AG04450 (cell line): Measurements from ENCODE around the gene MIER1. TPM values are rescaled to one million over a fixed set of nuclear protein-coding genes. Genes with fewer than 3 reads are reported as not detected.
A peak's percentile ranks its signal among the peaks of the same experiment; 100 is the strongest.
"Not testable (repeated sequence)": the region's sequence is repeated elsewhere in the genome, so short reads cannot be mapped to it uniquely, and the experiment has no call there.

Experiments
- CTCF ChIA-PET: fragments of 300-600, 350-600 bp; formaldehyde crosslinking; extraction: SDS; loops from one replicate; lab custom pipeline; 2022; ENCODE audit warnings: antibody characterized with exemption, inconsistent platforms; lab: Charles Lee
- POLR2A ChIA-PET: fragments of 350-600 bp; formaldehyde crosslinking; extraction: SDS; loops from one replicate; lab custom pipeline; 2021; ENCODE audit warnings: antibody characterized with exemption, inconsistent platforms; lab: Yijun Ruan, JAX
- DNase-seq: peaks from one replicate; pipeline ENCODE4 v3.0.0-alpha.2; 2011; ENCODE audit warnings: low read depth, low spot score
- H3K27ac ChIP-seq: one replicate; pipeline ENCODE4 v1.5.1; 2012; ENCODE audit warnings: low read depth, low read length, control low read depth
- H3K27me3 ChIP-seq: one replicate; pipeline ENCODE4 v1.6.0; 2012; ENCODE audit warnings: low read length; ENCODE audit not compliant: control insufficient read depth, insufficient read depth
- H3K4me3 ChIP-seq: 2 replicates; pipeline ENCODE4 v1.5.1; 2011; ENCODE audit warnings: mild to moderate bottlenecking, low read depth, low read length, control low read depth
- H3K9me3 ChIP-seq: 2 replicates; pipeline ENCODE4 v1.5.1; 2012; ENCODE audit warnings: low read length; ENCODE audit not compliant: control insufficient read depth, insufficient read depth
- CTCF ChIP-seq: IDR thresholded peaks from 2 replicates; pipeline ENCODE4 v1.5.1; 2011; ENCODE audit warnings: low read depth, low read length, control low read depth, inconsistent platforms
- polyA plus RNA-seq: library from polyadenylated mRNA; depleted of rRNA; stranded (reverse); fragments of >200 nt; gene quantifications from 2 replicates; pipeline ENCODE4 v1.2.3, GENCODE V29; 2011

The MIER1 gene
- polyA plus RNA-seq, 1 experiment: 23.6 TPM

- TF ChIP-seq CTCF: no peak
- no peak overlapping the region for H3K27ac ChIP-seq
- ChIA-PET CTCF (interaction anchor here (1.0 kb wide), 1 partner anchor 30 kb away, joined by 3 read pairs; no protein-coding TSS in a partner anchor), POLR2A (interaction anchor here (0.6 kb wide), 1 partner anchor 17 kb away, joined by 3 read pairs; no protein-coding TSS in a partner anchor)
- no peaks in the 10 kb centered on the region for H3K27me3 ChIP-seq
- H3K4me3 ChIP-seq: no peak overlapping the region
- no peaks in the 10 kb centered on the region for H3K9me3 ChIP-seq
- DNase-seq: peak; percentile 48
Measured at GRCh38 chr1:66951513-66951912, 26.7 kb downstream of the MIER1 start.

DNA sequence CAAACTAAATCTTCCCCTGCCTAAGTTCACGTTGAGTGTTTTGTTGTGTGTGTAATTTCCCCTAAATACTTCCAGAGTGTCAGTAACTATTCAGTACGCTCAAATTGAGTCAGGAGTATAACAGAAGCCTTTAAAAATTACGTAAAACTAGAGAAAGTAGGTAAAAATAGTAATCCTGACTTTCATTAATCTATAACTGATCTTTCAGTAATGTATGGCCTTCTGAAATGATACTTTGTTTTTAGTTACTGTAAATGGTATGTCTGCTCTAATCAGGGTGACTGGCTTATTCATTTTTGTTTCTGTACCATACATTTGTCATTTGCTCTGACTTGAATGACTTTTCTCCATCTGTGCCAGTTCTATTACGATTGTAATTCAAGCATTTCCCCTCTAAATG is 29.4 kb downstream of the MIER1 start:
- no peaks in the 10 kb centered on the region for H3K27me3 ChIP-seq
- ChIA-PET CTCF (interaction anchor here (0.8 kb wide), 1 partner anchor 806 kb away, joined by 4 read pairs; no protein-coding TSS in a partner anchor), POLR2A (no interaction called here)
- H3K9me3 ChIP-seq: no peaks in the 10 kb centered on the region
- H3K27ac ChIP-seq: no peak overlapping the region
- H3K4me3 ChIP-seq: no peak overlapping the region
- DNase-seq: no peak
- TF ChIP-seq CTCF: no peak

GRCh38 chr1:66957938-66958337 is 33.1 kb downstream of the MIER1 start:
- no peak for TF ChIP-seq CTCF
- ChIA-PET CTCF (interaction anchor here (0.6 kb wide), 2 partner anchors 21 to 84 kb away, joined by 3 read pairs; no protein-coding TSS in a partner anchor), POLR2A (no interaction called here)
- no peaks in the 10 kb centered on the region for H3K27me3 ChIP-seq
- no peak for DNase-seq
- no peak overlapping the region for H3K27ac ChIP-seq
- H3K4me3 ChIP-seq: no peak overlapping the region
- H3K9me3 ChIP-seq: no peaks in the 10 kb centered on the region

DNA sequence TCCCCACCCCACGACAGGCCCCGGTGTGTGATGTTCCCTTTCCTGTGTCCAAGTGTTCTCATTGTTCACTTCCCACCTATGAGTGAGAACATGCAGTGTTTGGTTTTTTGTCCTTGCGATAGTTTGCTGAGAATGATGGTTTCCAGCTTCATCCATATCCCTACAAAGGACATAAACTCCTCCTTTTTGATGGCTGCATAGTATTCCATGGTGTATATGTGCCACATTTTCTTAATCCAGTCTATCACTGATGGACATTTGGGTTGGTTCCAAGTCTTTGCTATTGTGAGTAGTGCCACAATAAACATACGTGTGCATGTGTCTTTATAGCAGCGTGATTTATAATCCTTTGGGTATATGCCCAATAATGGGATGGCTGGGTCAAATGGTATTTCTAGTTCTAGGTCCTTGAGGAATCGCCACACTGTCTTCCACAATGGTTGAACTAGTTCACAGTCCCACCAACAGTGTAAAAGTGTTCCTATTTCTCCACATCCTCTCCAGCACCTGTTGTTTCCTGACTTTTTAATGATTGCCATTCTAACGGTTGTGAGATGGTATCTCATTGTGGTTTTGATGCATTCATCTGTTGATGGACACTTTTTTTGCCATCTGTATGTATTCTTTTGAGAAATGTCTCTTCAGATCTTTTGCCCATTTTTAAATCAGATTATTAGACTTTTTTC is 41.5 kb downstream of the MIER1 start:
- DNase-seq, H3K9me3 ChIP-seq, H3K27ac ChIP-seq, H3K4me3 ChIP-seq, POLR2A ChIA-PET, H3K27me3 ChIP-seq, CTCF ChIA-PET: not testable (repeated sequence)

DNA sequence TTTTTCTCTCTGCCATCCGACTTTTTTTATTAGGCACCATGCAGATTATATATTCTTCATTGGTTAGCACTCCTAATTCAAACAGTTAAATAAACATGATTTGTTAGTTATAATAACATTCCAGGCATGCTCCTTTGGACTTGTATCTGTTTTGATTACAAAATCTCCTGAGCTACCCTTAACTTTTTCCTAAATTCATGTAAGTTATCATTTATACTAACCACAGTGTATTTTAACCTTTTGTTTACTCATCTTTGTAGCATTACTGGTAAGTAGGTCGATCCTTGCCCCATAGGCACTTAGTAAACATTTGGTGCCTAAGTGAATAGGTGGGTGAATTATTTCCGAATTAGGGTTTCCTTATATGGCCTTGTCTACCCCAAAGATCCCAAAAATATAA is 43.8 kb downstream of the MIER1 start:
- Histone ChIP-seq H3K9me3 (no peaks in the 10 kb centered on the region), H3K27ac (no peak overlapping the region), H3K4me3 (no peak overlapping the region), H3K27me3 (no peaks in the 10 kb centered on the region)
- TF ChIP-seq CTCF: no peak
- ChIA-PET POLR2A (no interaction called here), CTCF (no interaction called here)
- DNase-seq: no peak
